ENCODE data around the gene RASSF7.

The RASSF7 gene

GRCh38 chr11:553083-553987 is 7.4 kb upstream of the RASSF7 start:
- no peak for DNase-seq

- DNase-seq: no peak
These were observed 6.8 kb upstream of the RASSF7 start for GRCh38 chr11:553988-554340.

- DNase-seq: peak; percentile 31
These were observed 6.1 kb upstream of the RASSF7 start for GRCh38 chr11:554428-555226.

- no peak for DNase-seq
These were observed 5.5 kb upstream of the RASSF7 start for GRCh38 chr11:555227-555779.

GRCh38 chr11:555780-556661 is 4.7 kb upstream of the RASSF7 start:
- no peak for DNase-seq

- DNase-seq: no peak
These were observed 4.0 kb upstream of the RASSF7 start for GRCh38 chr11:556662-557256.

- DNase-seq: no peak
These were observed 3.2 kb upstream of the RASSF7 start for GRCh38 chr11:557328-558132.

- DNase-seq: no peak
These were observed 2.3 kb upstream of the RASSF7 start for GRCh38 chr11:558503-558902.

- no peak for DNase-seq
These were observed 1.6 kb upstream of the RASSF7 start for GRCh38 chr11:559020-559620.

GRCh38 chr11:559712-560304 is 962 bp upstream of the RASSF7 start:
- DNase-seq: no peak

- no peak for DNase-seq
These were observed 606 bp downstream of the RASSF7 start for GRCh38 chr11:561148-562003.

GRCh38 chr11:562046-562645 is 1.4 kb downstream of the RASSF7 start:
- no peak for DNase-seq

GRCh38 chr11:563066-563811 is 2.5 kb downstream of the RASSF7 start:
- no peak for DNase-seq

- no peak for DNase-seq
These were observed 3.2 kb downstream of the RASSF7 start for GRCh38 chr11:563812-564578.

GRCh38 chr11:565921-566509 is 5.2 kb downstream of the RASSF7 start:
- no peak for DNase-seq

- no peak for DNase-seq
These were observed 6.3 kb downstream of the RASSF7 start for GRCh38 chr11:567011-567628.

Measured in fibroblast of upper back skin (primary cell).